Gastroesophageal sphincter (tissue), 3 donors: ENCODE results near the gene RAPGEF1.

Experiments used
- CTCF ChIP-seq, 4 experiments: fragments of 200-600 bp in 2 of 4; fragments of 450-650 bp in 2 of 4; sonication (generic) in 1 of 4; IDR thresholded peaks; one replicate each; pipeline ENCODE4 v1.5.1; 2017 to 2019; ENCODE audit warnings: antibody characterized with exemption in 4 of 4, mild to moderate bottlenecking in 2 of 4, moderate library complexity in 2 of 4
- EP300 ChIP-seq: sonication (generic); formaldehyde crosslinking; IDR thresholded peaks from one replicate; pipeline ENCODE4 v1.6.1; 2017; ENCODE audit warnings: antibody characterized with exemption, mild to moderate bottlenecking
- POLR2AphosphoS5 ChIP-seq: sonication (generic); formaldehyde crosslinking; IDR thresholded peaks from one replicate; pipeline ENCODE4 v1.6.1; 2017; ENCODE audit warnings: antibody characterized with exemption

DNA sequence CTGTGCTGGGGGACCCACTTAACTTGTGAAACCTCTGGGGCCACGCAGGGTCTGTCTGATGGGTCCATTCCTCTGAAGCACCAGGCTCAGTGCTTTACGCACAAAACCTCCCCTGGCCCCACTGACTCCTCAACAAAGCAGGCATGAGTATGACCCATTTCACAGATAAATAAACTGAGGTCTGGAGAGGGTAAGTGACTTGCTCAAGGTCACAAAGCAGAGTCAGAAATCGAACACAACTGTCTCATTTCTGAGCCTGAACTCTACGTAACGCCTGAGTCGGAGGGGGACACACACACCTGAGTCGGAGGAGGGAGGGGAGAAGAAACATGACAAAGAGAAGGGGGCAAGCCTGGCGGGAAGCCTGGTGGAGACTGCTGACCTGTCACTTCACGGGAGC lies 48.0 kb upstream of the RAPGEF1 start:
- TF ChIP-seq CTCF (IDR thresholded peaks at IDR 0.05) (no peak), POLR2AphosphoS5 (no peak), EP300 (no peak)
